ENCODE data around the gene KLHL18.
"Not testable (repeated sequence)": the region's sequence is repeated elsewhere in the genome, so short reads cannot be mapped to it uniquely, and the experiment has no call there.

The KLHL18 gene

GRCh38 chr3:47276558-47276957 is 6.2 kb upstream of the KLHL18 start:
- no peak for DNase-seq

GRCh38 chr3:47280519-47280918 is 2.2 kb upstream of the KLHL18 start:
- DNase-seq = no peak

- no peak for DNase-seq
Observed at GRCh38 chr3:47283193-47283537, 421 bp downstream of the KLHL18 start.

GRCh38 chr3:47283591-47284364 is 1.0 kb downstream of the KLHL18 start:
- no peak for DNase-seq

- DNase-seq = no peak
Observed at GRCh38 chr3:47288966-47289910, 6.5 kb downstream of the KLHL18 start.

GRCh38 chr3:47291158-47291753 is 8.5 kb downstream of the KLHL18 start:
- no peak for DNase-seq

- DNase-seq = not testable (repeated sequence)
Observed at GRCh38 chr3:47291754-47292420, 9.1 kb downstream of the KLHL18 start.

GRCh38 chr3:47293822-47294221 is 11.1 kb downstream of the KLHL18 start:
- DNase-seq = no peak

GRCh38 chr3:47294392-47294791 is 11.6 kb downstream of the KLHL18 start:
- no peak for DNase-seq

- no peak for DNase-seq
Observed at GRCh38 chr3:47295322-47295721, 12.6 kb downstream of the KLHL18 start.

GRCh38 chr3:47295976-47296375 is 13.2 kb downstream of the KLHL18 start:
- no peak for DNase-seq

- DNase-seq = no peak
Observed at GRCh38 chr3:47296562-47297302, 14.0 kb downstream of the KLHL18 start.

- DNase-seq = no peak
Observed at GRCh38 chr3:47298439-47298838, 15.7 kb downstream of the KLHL18 start.

GRCh38 chr3:47299381-47300318 is 16.9 kb downstream of the KLHL18 start:
- no peak for DNase-seq

- DNase-seq = no peak
Observed at GRCh38 chr3:47301456-47301855, 18.7 kb downstream of the KLHL18 start.

- DNase-seq = no peak
Observed at GRCh38 chr3:47306022-47306421, 23.3 kb downstream of the KLHL18 start.

GRCh38 chr3:47309231-47309630 is 26.5 kb downstream of the KLHL18 start:
- not testable (repeated sequence) for DNase-seq

- no peak for DNase-seq
Observed at GRCh38 chr3:47310391-47310790, 27.6 kb downstream of the KLHL18 start.

- DNase-seq = no peak
Observed at GRCh38 chr3:47313341-47314055, 30.8 kb downstream of the KLHL18 start.

- no peak for DNase-seq
Observed at GRCh38 chr3:47314056-47314764, 31.5 kb downstream of the KLHL18 start.
